Astrocyte (in vitro differentiated cells and primary cell): Measurements from ENCODE around the gene OCA2. TPM values are rescaled to one million over a fixed set of nuclear protein-coding genes. Genes with fewer than 3 reads are reported as not detected.

Experiments
- DNase-seq: peaks from one replicate; pipeline ENCODE4 v3.0.0-alpha.2; 2010; ENCODE audit warnings: low read depth
- FAIRE-seq: peaks from 2 replicates; lab custom pipeline; 2011; peaks lifted over from hg19 to GRCh38; lab: Jason Lieb, UNC
- H2AFZ ChIP-seq: 2 replicates; pipeline ENCODE4 v1.6.0; 2012; ENCODE audit warnings: low read depth, low read length, inconsistent platforms
- H3K27ac ChIP-seq: 2 replicates; pipeline ENCODE4 v1.5.1; 2011; ENCODE audit warnings: low read depth, low read length, inconsistent platforms
- H3K27me3 ChIP-seq: 2 replicates; pipeline ENCODE4 v1.6.0; 2011; ENCODE audit warnings: low read length, inconsistent platforms; ENCODE audit not compliant: insufficient read depth
- H3K36me3 ChIP-seq: 2 replicates; pipeline ENCODE4 v1.5.1; 2011; ENCODE audit warnings: low read length, inconsistent platforms; ENCODE audit not compliant: insufficient read depth
- H3K4me1 ChIP-seq: 2 replicates; pipeline ENCODE4 v1.5.1; 2011; ENCODE audit warnings: low read length, inconsistent platforms; ENCODE audit not compliant: insufficient read depth
- H3K4me2 ChIP-seq: 2 replicates; pipeline ENCODE4 v1.6.0; 2012; ENCODE audit warnings: low read length, inconsistent platforms
- H3K4me3 ChIP-seq: 2 replicates; pipeline ENCODE4 v1.5.1; 2011; ENCODE audit warnings: low read depth, mild to moderate bottlenecking, low read length, inconsistent platforms; ENCODE audit not compliant: insufficient read depth
- H3K79me2 ChIP-seq: 2 replicates; pipeline ENCODE4 v1.6.0; 2012; ENCODE audit warnings: mild to moderate bottlenecking, low read length, inconsistent platforms; ENCODE audit not compliant: insufficient read depth
- H3K9ac ChIP-seq: 2 replicates; pipeline ENCODE4 v1.6.0; 2012; ENCODE audit warnings: mild to moderate bottlenecking, low read length, inconsistent platforms
- H3K9me3 ChIP-seq: 2 replicates; pipeline ENCODE4 v1.5.1; 2012; ENCODE audit warnings: low read depth, mild to moderate bottlenecking, low read length, inconsistent platforms; ENCODE audit not compliant: insufficient read depth
- H4K20me1 ChIP-seq: 2 replicates; pipeline ENCODE4 v1.6.0; 2012; ENCODE audit warnings: low read length, inconsistent platforms; ENCODE audit not compliant: insufficient read depth
- H3K27ac Mint-ChIP-seq: one replicate; pipeline ENCODE4 v1.8.0; 2021; ENCODE audit warnings: mild to moderate bottlenecking, mixed read lengths; ENCODE audit not compliant: unreplicated experiment
- H3K27me3 Mint-ChIP-seq: one replicate; pipeline ENCODE4 v1.8.0; 2021; ENCODE audit warnings: low read depth, mixed read lengths; ENCODE audit not compliant: unreplicated experiment
- H3K36me3 Mint-ChIP-seq: one replicate; pipeline ENCODE4 v1.8.0; 2021; ENCODE audit warnings: low read depth, mixed read lengths; ENCODE audit not compliant: unreplicated experiment
- H3K4me1 Mint-ChIP-seq: one replicate; pipeline ENCODE4 v1.8.0; 2021; ENCODE audit warnings: low read depth, mixed read lengths; ENCODE audit not compliant: unreplicated experiment
- H3K4me3 Mint-ChIP-seq: one replicate; pipeline ENCODE4 v1.8.0; 2021; ENCODE audit warnings: mild to moderate bottlenecking, moderate library complexity, mixed read lengths; ENCODE audit not compliant: unreplicated experiment
- H3K9me3 Mint-ChIP-seq: one replicate; pipeline ENCODE4 v1.8.0; 2021; ENCODE audit warnings: mild to moderate bottlenecking, mixed read lengths; ENCODE audit not compliant: unreplicated experiment
- CTCF ChIP-seq: IDR thresholded peaks from 2 replicates; pipeline ENCODE4 v1.5.1; 2011; ENCODE audit warnings: low read depth, mild to moderate bottlenecking, inconsistent platforms, low read length, moderate library complexity; ENCODE audit not compliant: insufficient read depth
- EZH2 ChIP-seq: IDR thresholded peaks from 2 replicates; pipeline ENCODE4 v1.6.1; 2012; ENCODE audit warnings: mild to moderate bottlenecking, low read length, inconsistent platforms; ENCODE audit not compliant: insufficient read depth
- total RNA-seq: library from RNA; stranded (reverse); gene quantifications from 2 replicates; pipeline ENCODE4 v1.2.1, GENCODE V29; 2021

Gene OCA2
- total RNA-seq, 1 donor from 2014 or later, result 2.9 TPM

DNA sequence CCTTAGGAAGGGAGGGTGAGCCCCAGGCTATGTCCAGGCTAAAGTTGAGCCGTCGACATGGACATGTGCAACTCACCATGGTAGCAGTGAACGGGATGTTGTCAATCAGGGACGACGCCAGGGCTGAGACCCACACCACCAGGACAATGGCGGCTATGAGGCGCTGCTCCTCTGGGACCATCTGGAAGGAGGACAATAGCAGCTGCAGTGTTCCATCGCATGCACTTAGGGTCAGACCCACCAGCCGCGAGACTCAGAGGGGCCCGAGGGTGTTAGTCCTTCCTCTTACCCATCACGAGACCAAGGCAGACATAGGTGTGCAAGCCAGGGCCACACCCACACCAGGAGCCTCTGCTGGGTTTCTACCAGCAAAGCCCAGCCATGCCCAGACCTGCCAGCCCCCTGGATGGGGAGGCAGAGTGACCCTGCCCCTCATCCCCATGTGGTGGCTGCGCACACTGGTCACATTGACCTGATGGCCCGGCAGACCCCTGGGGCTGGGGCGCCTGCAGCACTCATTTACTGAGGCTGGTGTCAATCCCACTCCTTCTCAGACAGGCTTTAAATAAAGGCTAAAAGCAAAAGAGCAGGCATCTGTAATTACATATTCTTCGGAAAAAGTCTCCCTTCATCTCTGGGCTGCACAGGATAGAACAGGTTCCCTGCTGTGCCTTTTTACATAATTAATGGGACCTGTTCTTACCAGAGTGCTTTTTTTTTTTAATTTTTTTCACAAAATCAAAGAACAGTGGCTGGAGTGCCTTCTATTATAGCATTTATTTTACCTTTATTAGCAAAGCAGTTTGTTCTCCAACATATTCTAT lies 227.8 kb downstream of the OCA2 start:
- Histone ChIP-seq H2AFZ (no peak overlapping the region), H3K27me3 (no peaks in the 10 kb centered on the region), H3K9ac (no peak overlapping the region), H3K79me2 (no peaks in the 10 kb centered on the region), H3K27ac (no peak overlapping the region), H3K36me3 (no peaks in the 10 kb centered on the region), H3K9me3 (no peaks in the 10 kb centered on the region), H3K4me1 (no peaks in the 10 kb centered on the region), H3K4me2 (no peak overlapping the region), H4K20me1 (no peaks in the 10 kb centered on the region), H3K4me3 (no peak overlapping the region)
- no peak for FAIRE-seq
- Mint-ChIP-seq H3K4me3 (no peak overlapping the region), H3K27me3 (peaks cover 5% of the 10 kb centered on the region), H3K27ac (no peak overlapping the region), H3K4me1 (no peaks in the 10 kb centered on the region), H3K9me3 (no peaks in the 10 kb centered on the region), H3K36me3 (peaks cover 2% of the 10 kb centered on the region)
- DNase-seq, result no peak
- TF ChIP-seq EZH2 (no peak), CTCF (no peak)

DNA sequence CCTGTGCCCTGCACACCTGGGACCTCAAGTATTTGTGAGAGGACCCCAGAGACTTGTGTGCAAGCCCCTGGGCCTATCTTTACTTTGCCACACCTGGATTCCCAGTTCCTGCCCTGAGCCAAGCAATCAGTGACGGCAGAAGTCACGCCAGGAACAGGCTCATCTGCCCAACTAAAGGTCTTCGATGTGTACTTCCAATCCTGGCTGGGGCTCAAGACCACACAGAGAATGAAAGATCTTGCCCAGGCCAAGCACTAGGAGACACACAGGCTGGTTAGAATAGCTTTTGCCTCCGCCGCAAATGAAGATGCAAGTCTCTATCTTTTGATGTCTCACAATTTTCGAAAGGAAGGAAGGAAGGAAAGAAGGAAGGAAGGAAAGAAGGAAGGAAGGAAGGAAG lies 228.8 kb downstream of the OCA2 start:
- Mint-ChIP-seq H3K4me1 (no peaks in the 10 kb centered on the region), H3K27me3 (peaks cover 15% of the 10 kb centered on the region), H3K9me3 (peaks cover 3% of the 10 kb centered on the region), H3K36me3 (peaks cover 2% of the 10 kb centered on the region), H3K27ac (no peak overlapping the region), H3K4me3 (no peak overlapping the region)
- Histone ChIP-seq H3K4me3 (no peak overlapping the region), H3K27me3 (no peaks in the 10 kb centered on the region), H3K4me1 (no peaks in the 10 kb centered on the region), H3K9ac (no peak overlapping the region), H3K36me3 (no peaks in the 10 kb centered on the region), H3K9me3 (no peaks in the 10 kb centered on the region), H3K4me2 (no peak overlapping the region), H2AFZ (no peak overlapping the region), H3K79me2 (no peaks in the 10 kb centered on the region), H3K27ac (no peak overlapping the region), H4K20me1 (no peaks in the 10 kb centered on the region)
- DNase-seq (no peak), FAIRE-seq (no peak)
- TF ChIP-seq EZH2, result no peak
- no peak for TF ChIP-seq CTCF

DNA sequence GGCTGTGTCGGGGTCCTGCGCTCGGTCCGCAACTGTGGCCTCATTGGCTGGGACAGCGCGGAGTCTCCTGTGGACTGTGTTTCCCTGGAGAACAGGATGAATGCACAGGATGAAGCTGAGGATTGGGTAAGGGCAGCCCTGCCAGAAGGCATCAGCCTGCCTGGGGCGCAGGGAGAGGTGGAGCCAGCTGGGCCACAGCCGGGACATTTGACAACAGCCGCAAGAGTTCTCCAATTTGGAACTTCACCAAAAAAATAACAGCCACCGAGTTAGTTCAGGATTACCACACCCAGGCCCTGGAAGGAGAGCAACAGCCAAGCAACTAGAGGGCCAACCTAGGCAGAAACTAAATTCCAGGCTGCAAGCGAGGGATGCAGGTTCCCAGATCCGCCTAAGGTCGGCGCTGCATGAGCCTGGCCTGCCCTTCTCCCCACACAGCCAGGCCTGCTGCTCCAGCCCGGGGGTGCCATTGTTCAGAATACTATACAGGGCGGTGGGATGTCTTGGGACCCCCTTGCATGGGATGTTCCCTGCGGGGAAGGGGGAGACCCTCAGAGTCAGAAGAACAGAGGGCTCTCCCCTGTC lies 229.3 kb downstream of the OCA2 start:
- Mint-ChIP-seq H3K4me1 (no peaks in the 10 kb centered on the region), H3K27ac (no peak overlapping the region), H3K27me3 (peaks cover 16% of the 10 kb centered on the region), H3K4me3 (no peak overlapping the region), H3K36me3 (peaks cover 2% of the 10 kb centered on the region), H3K9me3 (peaks cover 3% of the 10 kb centered on the region)
- Histone ChIP-seq H3K4me1 (no peaks in the 10 kb centered on the region), H3K9ac (no peak overlapping the region), H3K79me2 (no peaks in the 10 kb centered on the region), H3K27ac (no peak overlapping the region), H4K20me1 (no peaks in the 10 kb centered on the region), H3K4me3 (no peak overlapping the region), H3K4me2 (no peak overlapping the region), H2AFZ (no peak overlapping the region), H3K27me3 (no peaks in the 10 kb centered on the region), H3K9me3 (no peaks in the 10 kb centered on the region), H3K36me3 (no peaks in the 10 kb centered on the region)
- no peak for DNase-seq
- FAIRE-seq, result no peak
- TF ChIP-seq EZH2 (no peak), CTCF (no peak)
